Stimulated activated CD8-positive, alpha-beta memory T cell treated with anti-CD3 and anti-CD28 coated beads, Interleukin-4, amount 100 ng/mL, for 24 hours (primary cell): ENCODE results near the gene CAMTA1.

Experiments
- DNase-seq: peaks from one replicate; pipeline ENCODE4 v3.0.0-alpha.2; 2020; ENCODE audit warnings: low read depth

CAMTA1 gene

GRCh38 chr1:7640920-7641585 lies 855.8 kb downstream of the CAMTA1 start:
- DNase-seq = no peak

GRCh38 chr1:7641587-7642417 lies 856.5 kb downstream of the CAMTA1 start:
- DNase-seq = no peak

GRCh38 chr1:7642418-7642704 lies 857.1 kb downstream of the CAMTA1 start:
- no peak for DNase-seq

DNA sequence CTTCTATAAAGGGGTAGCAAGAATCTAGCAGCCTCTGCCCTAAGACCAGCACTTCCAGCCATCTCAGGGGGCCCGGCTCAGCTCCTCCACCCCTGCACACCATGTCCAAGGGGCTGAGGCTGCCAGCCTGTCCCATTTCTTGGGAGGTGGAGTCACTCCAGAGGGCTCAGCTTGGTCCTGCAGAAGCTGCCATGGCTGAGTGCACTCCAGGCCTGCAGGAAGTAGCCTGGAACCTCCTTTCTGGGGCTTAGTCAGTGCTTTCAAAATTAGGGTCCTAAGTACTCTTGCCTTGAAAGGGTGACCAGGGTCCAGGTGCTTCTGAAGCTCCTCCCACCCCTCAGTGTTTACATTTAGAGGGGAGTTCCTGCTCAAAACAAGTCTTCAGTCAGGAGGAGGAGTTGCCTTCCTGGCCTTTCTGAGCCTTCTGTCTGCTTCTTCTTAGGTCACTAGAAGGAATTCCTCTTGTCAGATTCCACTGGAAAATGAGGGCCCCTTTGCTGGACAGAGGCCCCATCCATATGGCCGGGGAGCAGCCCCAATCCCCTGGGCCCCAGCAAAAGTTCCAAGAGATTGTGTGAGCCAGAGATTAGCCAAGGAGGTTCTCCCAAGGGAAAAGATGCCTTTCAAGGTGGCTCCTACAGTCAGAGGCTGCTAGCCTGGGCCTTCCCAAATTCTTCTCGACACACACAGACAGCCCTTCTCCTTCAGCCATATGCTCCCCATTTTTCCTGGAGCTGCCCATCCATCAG lies 857.7 kb downstream of the CAMTA1 start:
- DNase-seq = no peak

DNA sequence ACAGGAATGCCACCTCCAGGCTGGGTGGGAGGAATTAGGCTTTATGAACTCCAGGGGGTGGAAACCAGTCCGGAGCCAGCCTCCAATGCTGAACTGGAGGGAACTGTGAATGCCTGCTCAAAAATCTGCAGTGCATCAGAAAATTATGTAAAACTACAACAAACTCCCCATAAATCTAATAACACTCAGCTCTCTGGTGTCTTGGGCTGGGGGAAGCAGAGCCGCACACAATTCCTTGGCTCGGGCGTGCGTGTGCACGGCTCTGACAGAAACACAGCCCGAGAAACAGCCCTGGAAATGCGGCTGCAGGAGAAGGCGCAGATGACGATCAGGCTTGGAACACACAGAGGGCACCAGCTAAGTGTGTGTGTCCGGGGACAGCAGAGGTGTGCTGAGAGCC lies 858.3 kb downstream of the CAMTA1 start:
- no peak for DNase-seq

DNA sequence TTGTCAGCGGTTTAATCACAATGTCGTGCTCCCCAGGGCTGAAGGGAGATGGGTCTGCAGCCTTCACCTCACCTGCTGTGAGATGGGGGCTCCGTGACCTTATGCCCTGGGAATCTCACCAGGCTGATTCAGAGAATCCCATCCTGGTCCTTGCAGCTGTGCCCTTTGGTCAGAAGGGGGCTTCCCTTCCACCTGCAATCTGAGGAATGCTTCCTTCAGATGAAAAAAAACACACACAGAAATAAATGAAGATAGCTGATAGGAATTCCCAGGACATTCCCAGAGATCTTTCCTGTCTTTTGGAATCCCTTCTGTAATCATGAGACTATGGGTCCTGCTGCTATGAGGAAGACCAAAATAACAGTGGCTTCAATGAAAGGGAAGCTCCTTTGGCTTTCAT lies 858.8 kb downstream of the CAMTA1 start:
- DNase-seq = no peak

DNA sequence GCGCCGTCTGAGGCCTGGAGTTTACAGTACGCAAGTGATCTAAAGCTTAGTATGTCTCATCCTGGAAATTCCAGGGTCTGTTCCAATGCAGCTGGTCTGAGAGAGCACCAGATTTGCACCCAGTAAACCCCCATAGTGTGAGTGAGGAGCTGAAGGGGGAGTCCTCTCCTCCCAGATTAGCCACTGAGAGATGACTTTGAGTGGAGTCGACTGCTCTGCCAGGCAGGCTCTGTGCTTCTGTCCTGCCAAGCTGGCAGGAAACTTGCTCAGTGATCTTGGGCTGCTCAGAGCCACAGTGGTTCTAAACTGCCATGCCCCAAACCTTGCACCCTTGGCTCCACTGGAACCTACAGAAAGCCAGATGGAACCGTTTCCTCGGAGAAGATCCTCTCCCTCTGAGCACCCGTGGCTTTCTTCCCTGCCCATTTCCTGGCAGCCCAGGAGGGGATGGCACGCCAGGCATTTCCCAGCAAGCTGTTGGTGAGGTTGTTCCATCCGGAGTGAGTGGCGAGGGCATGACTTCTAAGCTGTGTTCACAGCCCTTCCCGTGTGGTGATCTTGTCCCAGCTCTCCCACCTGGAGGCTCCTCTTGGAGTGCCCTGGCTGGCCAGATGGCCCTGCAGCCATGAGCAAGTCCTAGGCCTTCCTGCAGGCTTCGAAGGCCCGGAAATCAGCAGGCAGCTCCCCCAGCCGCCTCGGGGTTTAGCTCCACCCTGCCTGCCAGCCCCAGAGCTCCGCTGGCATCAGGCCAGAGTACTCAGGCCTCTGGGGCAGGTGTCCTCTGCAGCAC lies 859.9 kb downstream of the CAMTA1 start:
- DNase-seq = no peak

GRCh38 chr1:7645751-7646048 lies 860.4 kb downstream of the CAMTA1 start:
- DNase-seq = no peak

- no peak for DNase-seq
Measured at GRCh38 chr1:7646164-7646563, 860.9 kb downstream of the CAMTA1 start.

GRCh38 chr1:7646981-7647901 lies 862.0 kb downstream of the CAMTA1 start:
- DNase-seq = peak; percentile 68

DNA sequence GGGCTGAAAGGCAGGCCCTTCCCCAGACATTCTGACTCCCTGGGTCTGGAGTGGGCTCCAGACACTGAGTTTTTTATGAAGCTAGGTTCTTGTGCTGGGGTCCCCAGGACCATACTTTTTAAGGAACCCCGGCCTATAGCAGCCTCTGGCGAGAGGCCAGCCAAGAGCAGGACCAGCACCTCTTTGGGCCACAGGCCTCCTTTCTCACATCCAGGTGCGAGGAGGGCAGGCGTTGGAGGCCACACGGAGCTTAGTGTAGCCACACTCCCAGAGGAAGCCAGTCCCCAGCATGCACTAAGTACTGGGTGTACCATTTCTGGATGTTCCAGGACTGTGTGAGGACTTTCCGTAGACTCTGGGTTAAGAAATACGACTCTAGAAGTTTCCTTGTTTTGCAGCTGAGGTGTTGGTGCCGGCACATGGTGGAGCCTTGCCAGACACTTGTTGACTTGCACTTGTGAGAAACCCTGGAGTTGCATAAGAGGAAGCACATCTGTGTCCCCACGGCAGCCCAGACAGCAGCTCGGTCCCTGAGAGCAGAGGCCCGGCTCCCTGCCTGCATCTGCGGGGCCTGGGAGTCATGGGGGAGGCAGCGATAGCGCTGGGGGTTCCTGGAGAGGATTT lies 863.6 kb downstream of the CAMTA1 start:
- DNase-seq = no peak

DNA sequence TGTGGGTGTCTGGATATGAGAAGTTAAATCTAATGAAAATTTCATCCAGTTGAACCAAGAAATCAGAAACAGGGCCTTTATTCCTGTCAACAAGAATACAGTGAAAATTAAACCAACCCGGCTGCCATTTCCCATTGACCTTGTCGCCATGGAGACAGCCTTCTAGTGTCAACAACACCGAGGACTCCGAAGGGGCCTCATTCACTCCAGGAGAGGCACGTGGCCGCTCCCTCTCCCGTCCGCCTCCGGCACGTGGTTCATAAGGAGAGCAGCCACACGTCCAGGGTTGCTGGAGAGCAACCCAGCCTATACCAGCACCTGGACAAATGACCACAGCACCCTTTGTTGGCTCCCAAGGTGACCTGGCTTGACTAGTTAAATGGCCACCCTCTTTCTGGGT lies 865.5 kb downstream of the CAMTA1 start:
- no peak for DNase-seq

DNA sequence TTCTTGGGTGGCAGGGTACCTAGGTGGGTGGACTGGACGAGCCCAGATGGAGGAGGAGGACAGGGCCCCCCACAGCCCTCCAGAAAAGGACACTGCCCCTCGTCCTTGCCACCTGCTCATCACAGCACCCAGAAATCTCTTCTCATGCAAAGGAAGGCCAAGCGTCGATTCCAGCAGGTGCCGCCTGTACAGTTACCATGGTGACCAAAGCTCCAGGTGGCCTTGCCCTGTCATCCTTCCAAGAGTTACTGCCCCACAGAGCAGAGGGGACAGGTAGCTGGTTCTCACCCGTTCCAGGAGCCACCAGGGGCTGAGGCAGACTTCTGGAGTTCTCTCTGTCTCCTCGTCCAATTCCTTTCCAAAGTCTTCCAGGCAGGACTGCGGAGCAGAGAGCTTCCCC lies 865.9 kb downstream of the CAMTA1 start:
- no peak for DNase-seq

DNA sequence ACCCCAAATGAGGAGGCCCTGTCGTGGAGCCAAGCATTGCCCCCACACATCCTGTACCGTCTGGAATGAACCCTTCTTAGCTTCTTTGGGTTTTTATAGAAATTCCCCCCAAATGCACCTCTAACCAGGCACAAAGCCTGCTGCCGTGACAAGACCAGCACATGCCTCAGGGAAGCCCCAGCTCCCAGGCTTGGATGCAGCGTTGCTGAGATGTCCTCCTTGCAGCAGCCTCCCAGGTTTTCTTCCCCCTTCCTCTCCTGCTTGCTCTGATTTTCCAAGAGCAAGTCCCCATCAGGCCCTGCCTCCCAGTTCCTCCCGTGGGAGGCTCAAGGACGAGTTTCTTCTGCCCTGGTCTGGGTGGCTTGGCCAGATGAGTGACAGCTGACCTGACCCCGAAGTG lies 866.8 kb downstream of the CAMTA1 start:
- no peak for DNase-seq

DNA sequence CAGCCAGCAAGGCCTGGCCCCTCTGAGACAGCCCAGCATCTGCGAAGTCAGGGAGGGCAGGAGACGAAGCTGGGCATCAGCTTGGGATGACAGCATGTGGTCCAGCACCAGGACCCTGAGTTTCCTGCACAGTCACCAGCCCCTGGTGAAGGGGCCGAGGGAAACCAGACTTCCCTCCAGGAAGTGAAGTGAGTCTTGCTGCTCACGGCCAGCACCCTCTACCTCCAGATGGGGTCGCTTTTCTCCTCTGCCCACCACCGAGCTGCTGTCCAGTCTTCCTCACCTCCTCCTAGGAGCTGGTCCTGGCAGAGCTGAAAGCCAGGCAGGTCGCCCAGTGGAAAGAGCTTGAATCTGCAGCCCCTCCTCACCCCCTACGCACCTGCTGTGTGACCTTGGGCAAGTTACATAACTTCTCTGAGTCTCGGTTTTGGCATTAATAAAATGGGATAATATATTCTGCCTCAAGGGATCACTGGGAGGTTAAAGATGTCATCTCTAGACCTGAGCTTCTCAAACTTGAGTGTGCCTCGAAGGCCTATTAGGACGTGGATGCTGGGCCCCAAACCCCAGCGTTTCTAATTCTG lies 867.4 kb downstream of the CAMTA1 start:
- no peak for DNase-seq

- no peak for DNase-seq
Measured at GRCh38 chr1:7654725-7655124, 869.5 kb downstream of the CAMTA1 start.

DNA sequence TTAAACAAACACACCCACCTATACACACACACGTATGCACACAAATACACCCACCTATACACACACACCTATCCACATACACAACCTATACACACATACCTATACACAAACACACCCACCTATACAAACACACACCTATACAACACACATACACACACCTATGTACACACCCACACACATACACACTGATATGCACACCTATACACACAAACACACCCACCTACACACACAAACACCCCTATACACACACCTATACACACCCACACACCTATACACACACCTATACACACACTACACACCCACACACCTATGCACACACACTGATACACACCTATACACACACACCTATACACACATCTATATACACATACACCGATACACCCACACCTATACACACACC lies 870.1 kb downstream of the CAMTA1 start:
- no peak for DNase-seq

DNA sequence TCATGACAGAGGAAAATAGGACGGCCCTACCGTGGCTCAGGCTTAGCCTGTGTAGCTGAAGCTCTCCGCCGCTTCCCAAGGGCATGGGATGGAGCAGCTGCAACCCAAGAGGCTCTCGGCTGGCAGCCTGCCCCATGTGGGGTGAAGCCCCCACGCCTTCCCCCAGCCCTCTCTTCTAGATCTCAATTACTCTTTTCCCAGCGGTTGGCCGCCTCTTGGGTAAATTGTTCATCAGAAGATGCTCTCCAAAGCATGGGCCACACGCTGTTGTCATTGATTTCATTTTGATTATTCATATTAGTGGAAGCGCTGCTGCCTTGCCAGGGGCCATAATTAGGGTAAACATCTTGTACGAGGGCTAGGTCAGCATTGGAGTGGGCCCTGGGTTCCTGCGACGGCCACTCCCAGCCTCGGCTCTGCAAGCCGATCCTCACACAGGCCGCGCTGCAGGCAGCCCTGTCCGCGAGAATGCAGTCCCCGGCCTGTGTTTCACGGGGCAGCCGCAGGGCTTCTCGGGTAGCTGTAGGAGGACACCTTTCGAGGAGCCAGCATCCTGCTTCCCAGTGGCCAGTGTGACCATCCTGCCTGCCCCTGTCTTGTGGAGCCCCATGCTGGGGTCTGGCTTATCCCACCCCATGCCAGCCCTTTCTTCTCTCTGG lies 871.4 kb downstream of the CAMTA1 start:
- no peak for DNase-seq

DNA sequence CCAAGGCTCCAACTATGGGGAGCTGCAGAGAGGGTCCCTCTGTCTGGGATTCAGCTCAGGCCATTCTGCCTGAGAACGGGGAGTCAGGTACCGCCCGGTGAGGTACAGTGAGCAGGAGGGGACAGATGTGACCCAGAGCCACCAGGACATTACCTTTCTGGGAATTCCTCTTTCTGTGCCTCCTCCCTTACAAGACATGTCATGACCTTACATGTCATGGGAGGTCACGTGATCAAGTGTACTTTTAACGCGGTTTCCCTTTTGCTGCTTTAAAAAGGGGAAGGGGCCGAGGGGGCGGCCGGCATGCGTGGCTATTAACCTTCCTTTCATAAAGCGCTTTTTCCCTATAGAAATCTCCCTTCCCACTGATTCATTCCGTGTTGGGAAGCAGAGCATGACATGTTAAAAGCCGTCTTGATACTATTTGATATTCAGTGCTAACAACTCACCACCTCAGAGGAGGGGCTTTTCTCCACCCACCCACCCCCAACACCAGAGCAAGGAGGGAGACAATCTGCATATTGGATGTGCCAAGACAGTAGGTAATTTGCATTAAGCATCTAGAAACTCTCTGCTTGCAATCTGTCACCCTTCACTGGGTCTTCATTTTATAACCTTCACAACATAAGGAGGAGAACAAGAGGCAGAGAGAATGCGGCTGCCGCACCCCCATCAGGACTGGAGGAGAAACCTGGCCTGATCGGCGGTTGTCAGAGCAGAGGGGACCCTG lies 872.2 kb downstream of the CAMTA1 start:
- no peak for DNase-seq
